ENCODE results near the gene CERK.

Gene CERK

GRCh38 chr22:46731246-46732040 lies 6.6 kb downstream of the CERK start:
- no peak for DNase-seq

- no peak for DNase-seq
Observed at GRCh38 chr22:46730568-46731245, 7.3 kb downstream of the CERK start.

DNA sequence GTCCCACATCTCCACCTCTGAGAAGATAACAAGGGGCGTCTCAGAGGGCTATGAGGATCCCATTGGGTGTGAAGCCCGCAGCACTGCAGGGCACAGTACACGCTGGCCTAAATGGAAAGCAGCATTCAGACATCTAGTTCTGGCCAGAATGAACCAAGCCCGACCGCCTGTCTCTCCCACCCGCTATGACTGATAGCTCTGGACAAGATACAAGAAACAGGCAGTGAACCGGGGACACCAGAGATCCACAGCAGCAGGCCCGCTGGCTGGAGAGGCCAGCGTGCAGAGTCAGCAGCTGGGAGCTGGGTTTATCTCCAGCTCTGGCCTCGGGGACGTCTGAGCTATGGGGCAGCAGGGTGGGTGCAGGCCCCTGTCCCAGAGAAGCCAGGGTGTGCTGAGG lies 9.6 kb downstream of the CERK start:
- DNase-seq = no peak

DNA sequence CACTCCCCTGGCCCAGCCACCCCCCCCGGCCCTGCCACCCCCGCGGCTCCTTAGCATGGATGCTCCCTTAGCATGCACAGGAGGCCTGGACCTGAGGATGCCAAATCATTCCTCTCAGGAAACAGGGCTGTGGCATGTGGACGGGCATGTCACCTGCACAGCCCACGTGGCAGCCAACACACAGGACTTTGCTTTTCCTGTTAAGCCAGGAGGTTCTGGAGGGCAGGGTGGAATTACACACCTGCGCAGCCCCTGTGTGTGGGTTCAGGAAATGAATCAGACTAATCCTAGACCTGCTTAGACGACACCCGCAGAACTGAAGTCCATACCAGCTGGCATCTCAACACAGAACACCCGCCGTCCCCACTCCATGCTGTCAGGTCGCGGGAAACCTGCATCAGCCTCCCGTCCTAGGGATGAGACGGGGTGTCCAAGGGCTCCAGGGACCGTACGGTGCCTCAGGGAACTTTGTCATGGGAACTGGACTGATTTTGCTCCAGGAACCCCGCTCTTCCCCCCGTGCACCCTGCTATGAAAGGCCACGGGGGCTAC lies 10.2 kb downstream of the CERK start:
- no peak for DNase-seq

GRCh38 chr22:46726986-46727317 lies 11.1 kb downstream of the CERK start:
- DNase-seq = no peak

DNA sequence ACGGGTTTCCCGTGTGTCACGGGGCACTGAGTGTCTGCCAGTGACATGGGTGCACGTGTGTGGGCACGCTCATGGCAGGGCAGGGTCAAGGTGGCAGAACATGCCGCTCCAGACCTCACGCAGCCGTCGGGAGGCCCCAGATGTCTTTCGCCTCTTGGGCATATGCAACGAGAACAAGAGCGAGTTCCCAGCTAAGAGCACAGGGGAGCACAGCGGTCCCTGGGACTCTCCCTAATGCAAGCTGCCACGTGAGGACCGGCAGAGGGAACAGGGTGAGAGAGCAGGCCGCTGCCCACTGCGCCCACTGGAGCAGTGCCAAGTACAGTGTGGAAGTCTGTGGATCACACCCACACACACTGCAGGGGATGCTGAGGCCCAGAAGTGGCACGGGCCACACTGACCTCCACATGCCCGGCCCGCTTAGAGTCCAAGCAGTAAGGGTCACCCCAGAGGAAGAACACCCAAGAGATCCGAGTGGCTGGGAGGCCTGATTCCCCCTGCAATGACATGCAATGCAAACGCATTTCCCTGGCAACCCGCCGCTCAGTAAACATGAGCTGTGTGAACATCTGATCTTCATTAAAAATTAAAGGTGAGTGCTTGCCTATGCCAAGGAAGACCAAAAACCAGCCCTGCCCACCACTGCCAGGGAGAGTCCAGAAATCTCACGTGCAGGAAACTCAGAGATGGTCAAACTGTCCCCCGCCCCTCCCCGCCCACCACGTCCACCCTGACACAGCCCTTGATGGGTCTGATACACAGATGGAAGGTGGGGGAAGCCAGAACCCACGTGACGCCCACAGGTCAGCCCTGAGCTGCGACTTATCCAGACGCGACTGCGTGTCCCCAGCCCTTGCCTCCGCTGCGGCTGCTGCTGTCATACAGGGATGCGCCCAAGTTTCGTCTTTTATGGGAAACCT lies 11.7 kb downstream of the CERK start:
- no peak for DNase-seq

GRCh38 chr22:46725096-46725495 lies 13.0 kb downstream of the CERK start:
- no peak for DNase-seq

- DNase-seq = no peak
Observed at GRCh38 chr22:46723882-46724281, 14.2 kb downstream of the CERK start.

DNA sequence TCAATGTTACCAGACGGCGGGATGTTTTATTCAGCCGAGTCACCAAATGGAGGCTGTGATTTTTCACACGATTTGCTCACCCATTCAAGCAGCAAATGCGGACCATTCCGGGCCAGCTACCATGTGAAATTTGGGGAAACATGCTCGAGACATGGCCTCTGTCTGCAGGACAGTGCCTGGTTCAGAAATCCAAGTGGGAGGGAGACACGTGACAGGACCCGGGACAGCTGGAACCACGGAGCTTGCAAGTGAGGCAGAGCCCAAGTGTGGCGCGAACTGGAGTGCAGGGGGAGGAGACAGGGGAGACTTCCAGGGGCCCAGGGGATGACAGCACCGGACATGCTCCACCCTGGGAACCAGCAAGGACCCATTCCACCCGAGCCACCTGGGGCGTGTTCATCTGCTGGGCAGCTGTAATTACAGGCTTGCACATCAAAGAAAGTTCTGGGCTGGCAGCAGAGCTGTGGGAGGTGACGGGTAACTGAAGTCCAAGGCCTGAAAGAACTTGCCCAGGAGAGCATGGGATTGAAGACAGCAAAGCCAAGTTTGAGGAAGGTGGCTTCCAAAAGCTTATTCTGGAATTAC lies 16.5 kb downstream of the CERK start:
- DNase-seq = no peak

GRCh38 chr22:46719921-46720320 lies 18.1 kb downstream of the CERK start:
- DNase-seq = no peak

DNA sequence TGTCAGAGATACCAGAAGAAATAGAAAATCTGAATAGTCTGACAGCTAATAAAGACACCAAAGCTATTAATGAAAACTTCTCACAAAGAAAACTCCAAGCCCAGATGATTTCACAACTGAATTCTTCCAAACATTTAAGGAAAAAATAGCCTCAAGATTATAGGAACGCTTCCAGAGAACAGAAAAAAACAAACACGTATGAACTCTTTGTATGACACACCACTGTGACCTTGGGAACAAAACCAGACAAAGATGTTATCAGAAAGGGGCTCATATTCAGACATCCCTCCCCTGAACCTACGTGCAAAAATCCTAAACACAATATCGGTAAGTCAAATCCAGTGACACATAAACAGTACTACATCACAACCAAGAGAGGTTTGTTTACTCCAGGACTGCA lies 23.5 kb downstream of the CERK start:
- no peak for DNase-seq

- no peak for DNase-seq
Observed at GRCh38 chr22:46712288-46712687, 25.8 kb downstream of the CERK start.

GRCh38 chr22:46710806-46711205 lies 27.2 kb downstream of the CERK start:
- no peak for DNase-seq

GRCh38 chr22:46708766-46709330 lies 29.2 kb downstream of the CERK start:
- no peak for DNase-seq

DNA sequence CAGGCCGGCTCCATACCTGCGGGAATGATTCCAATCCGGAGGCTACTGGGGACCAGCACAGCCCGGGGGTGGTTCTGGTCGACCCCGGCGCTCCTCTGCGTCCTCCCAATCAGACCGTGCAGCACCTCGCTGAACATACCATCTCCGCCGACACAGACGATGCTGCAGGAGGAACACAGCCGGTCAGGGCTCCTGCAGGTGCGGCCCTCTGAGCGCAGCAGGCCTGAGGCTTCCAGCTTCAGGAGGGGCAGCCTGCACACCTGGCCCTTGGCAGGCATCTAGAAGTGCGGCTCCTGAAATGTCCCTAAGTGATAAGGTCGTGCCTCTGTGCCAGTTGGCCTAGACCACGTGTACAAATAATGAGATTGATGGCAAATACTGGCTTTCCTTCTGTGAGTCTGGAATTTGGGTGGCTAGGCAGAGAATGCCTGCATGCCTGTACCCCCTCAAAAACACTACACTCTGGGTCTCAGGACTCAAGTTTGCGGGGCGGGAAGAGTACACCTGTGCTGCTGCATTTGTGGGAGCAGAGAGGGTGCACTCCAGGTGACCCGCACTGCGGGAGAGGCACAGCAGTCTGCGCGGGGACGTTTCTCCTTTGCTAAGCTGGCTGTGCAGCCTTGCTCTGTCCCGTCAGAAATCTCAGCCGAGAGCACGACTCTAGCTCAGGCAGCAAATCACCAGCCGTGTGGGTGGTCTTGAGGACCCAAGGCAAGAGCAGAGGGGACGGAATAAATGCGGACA lies 30.1 kb downstream of the CERK start:
- DNase-seq = no peak

- DNase-seq = no peak
Observed at GRCh38 chr22:46707305-46707704, 30.7 kb downstream of the CERK start.

GRCh38 chr22:46706060-46706459 lies 32.0 kb downstream of the CERK start:
- DNase-seq = no peak

DNA sequence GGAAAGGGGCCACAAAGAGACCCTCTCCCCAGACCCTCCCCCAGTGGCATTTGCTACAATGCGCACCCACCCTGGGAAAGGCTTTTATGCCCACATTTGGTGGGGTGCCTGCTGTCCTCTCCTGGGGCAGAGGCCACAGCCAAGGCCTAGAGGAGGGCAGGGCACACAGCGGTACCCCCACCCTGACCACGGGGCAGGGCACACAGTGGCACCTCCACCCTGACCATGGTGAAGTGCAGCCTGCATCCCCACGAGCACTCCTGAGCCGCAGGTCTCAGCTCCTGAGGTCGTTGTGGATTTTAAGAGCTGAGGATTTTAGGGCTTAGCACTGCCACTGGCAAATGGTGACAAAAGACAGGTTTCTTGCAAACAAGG lies 34.1 kb downstream of the CERK start:
- DNase-seq = no peak

GRCh38 chr22:46703171-46703995 lies 34.7 kb downstream of the CERK start:
- DNase-seq = no peak

- DNase-seq = no peak
Observed at GRCh38 chr22:46701262-46701661, 36.8 kb downstream of the CERK start.

GRCh38 chr22:46699091-46699490 lies 39.0 kb downstream of the CERK start:
- DNase-seq = no peak
